ENCODE measurements around the gene UBXN10. TPM values are rescaled to one million over a fixed set of nuclear protein-coding genes. Genes with fewer than 3 reads are reported as not detected.

The UBXN10 gene
- total and polyA plus RNA-seq, 2 of the 8 experiments (the other 6 are each of a cell fraction or from before 2014, with no cell fraction given), result 0.43 to 0.68 TPM

GRCh38 chr1:20192364-20192763 is 6.5 kb downstream of the UBXN10 start:
- Histone ChIP-seq H2BK5ac (ENCODE audit: low read depth, low read length) (no peak overlapping the region), H3K36me3 (ENCODE audit: control insufficient read depth in 2 of 4, insufficient read depth in 4 of 4, low read length in 3 of 4) (no peaks in the 10 kb centered on the region), H2BK120ac (replicated peaks; ENCODE audit: low read depth, low read length) (no peak overlapping the region), H3K23me2 (ENCODE audit: low read depth, low read length) (no peaks in the 10 kb centered on the region), H3K18ac (ENCODE audit: extremely low read depth, low read length) (no peak overlapping the region), H2AK5ac (ENCODE audit: low read depth, low read length) (no peak overlapping the region), H2AFZ (ENCODE audit: low read length) (no peak overlapping the region), H3K9ac (replicated peaks in 1 of 4; ENCODE audit: extremely low read depth in 1 of 4, low read depth in 3 of 4, low read length in 3 of 4) (no peak overlapping the region), H3K79me1 (ENCODE audit: low read depth, low read length) (no peaks in the 10 kb centered on the region), H3K56ac (replicated peaks; ENCODE audit: insufficient read length, low read depth, low read length) (no peak overlapping the region), H2BK15ac (ENCODE audit: low read length) (no peak overlapping the region), H2BK12ac (ENCODE audit: low read depth, low read length) (no peak overlapping the region), H2BK20ac (ENCODE audit: low read length) (no peak overlapping the region), H3K23ac (ENCODE audit: insufficient read length) (no peak overlapping the region), H3K27me3 (replicated peaks in 1 of 4; ENCODE audit: control insufficient read depth in 3 of 4, extremely low read depth in 1 of 4, insufficient read depth in 3 of 4, low read length in 3 of 4) (peaks cover 0 to 2% (median under 1%) of the 10 kb centered on the region in 4 experiments; a peak in 4 of 7 replicates), H3K14ac (ENCODE audit: insufficient read length) (no peak overlapping the region), H4K5ac (ENCODE audit: insufficient read length, low read depth, low read length) (no peak overlapping the region), H3K9me3 (ENCODE audit: insufficient read depth in 2 of 2, low read depth in 1 of 2, low read length in 1 of 2) (no peaks in the 10 kb centered on the region), H3K4ac (replicated peaks; ENCODE audit: insufficient read length, low read depth, low read length) (no peak overlapping the region), H4K8ac (ENCODE audit: extremely low read depth, insufficient read depth, low read length) (no peak overlapping the region), H4K20me1 (replicated peaks in 1 of 2; ENCODE audit: control insufficient read depth in 1 of 2, insufficient read depth in 2 of 2, low read length in 2 of 2) (no peaks in the 10 kb centered on the region), H3K4me1 (replicated peaks in 1 of 4; ENCODE audit: control insufficient read depth in 3 of 4, insufficient read depth in 4 of 4, low read length in 3 of 4) (peaks cover 0 to 8% (median 1%) of the 10 kb centered on the region in 4 experiments; a peak in 4 of 7 replicates), H3K79me2 (ENCODE audit: control insufficient read depth in 1 of 2, insufficient read depth in 2 of 2, low read length in 2 of 2) (no peaks in the 10 kb centered on the region), H3K27ac (ENCODE audit: low read depth, low read length) (no peak overlapping the region), H3K4me2 (ENCODE audit: insufficient read depth in 1 of 2, low read depth in 2 of 2, low read length in 2 of 2) (no peak overlapping the region), H4K91ac (replicated peaks; ENCODE audit: insufficient read length, low read length) (no peak overlapping the region), H3K4me3 (ENCODE audit: extremely low read depth in 1 of 4, insufficient read depth in 2 of 4, low read depth in 3 of 4, low read length in 4 of 4) (no peak overlapping the region)
- ChIA-PET CTCF (ENCODE audit: partially characterized antibody) (interaction anchor here (0.7 to 9.3 kb wide), 10 partner anchors 9 to 274 kb away, joined by 3 to 90 read pairs (median 8); no protein-coding TSS in a partner anchor), POLR2A (ENCODE audit: partially characterized antibody) (no interaction called here)
- FAIRE-seq (no peak), DNase-seq (ENCODE audit: low read depth in 1 of 2, low spot score in 2 of 2) (no peak)
- WGBS, 2 experiments (ENCODE audit: extremely low coverage in 1 of 2, insufficient coverage in 1 of 2, insufficient read length in 1 of 2, insufficient replicate concordance in 2 of 2, low coverage in 1 of 2, low lambda C conversion rate in 2 of 2, missing lambda C conversion rate in 1 of 2), result 92% methylated on average over 5 of the region's 5 CpGs; no CpG with 5 or more reads in 1 of the 2 experiments
- TF ChIP-seq EP300 (IDR thresholded peaks at IDR 0.05; ENCODE audit: borderline replicate concordance in 1 of 2, low read depth in 2 of 2, low read length in 2 of 2), result no peak
- no peak for TF ChIP-seq CBX5 (IDR thresholded peaks at IDR 0.05; ENCODE audit: low read depth, low read length)
- no peak for TF ChIP-seq SUZ12 (IDR thresholded peaks at IDR 0.05; ENCODE audit: low read length)
- TF ChIP-seq ATF3 (IDR thresholded peaks at IDR 0.05; ENCODE audit: insufficient read depth, low read depth, low read length), result no peak
- TF ChIP-seq FOSL1 (IDR thresholded peaks at IDR 0.05; ENCODE audit: insufficient read depth, low read depth, low read length), result no peak
